ENCODE measurements around the gene TBATA. TPM values are rescaled to one million over a fixed set of nuclear protein-coding genes. Genes with fewer than 3 reads are reported as not detected.

Gene TBATA
- total and polyA plus RNA-seq, 11 donors = not detected

- no peak for ATAC-seq
- intact Hi-C loops (cut with DNase I) = loop anchor here in 2 of 10 donors (2.0 kb wide), 1 partner anchor 67 kb away; no protein-coding TSS in a partner anchor
These were observed 28.9 kb upstream of the TBATA start for GRCh38 chr10:70814126-70814525.

GRCh38 chr10:70812814-70813213 lies 27.6 kb upstream of the TBATA start:
- Histone ChIP-seq H3K36me3 (peaks cover 0 to 5% (median 0%) of the 10 kb centered on the region in 9 donors), H3K27me3 (no peaks in the 10 kb centered on the region), H3K27ac (no peak overlapping the region), H3K4me1 (peaks cover 0 to 24% (median 11%) of the 10 kb centered on the region in 12 donors), H3K9me3 (no peaks in the 10 kb centered on the region), H3K4me3 (no peak overlapping the region)
- ATAC-seq (no peak), DNase-seq (no peak)
- 91 to 97% (median 96%) methylated on average over 4 of the region's 4 CpGs for WGBS, 4 donors
- TF ChIP-seq CTCF (IDR thresholded peaks at IDR 0.05) (no peak), POLR2A (IDR thresholded peaks at IDR 0.05) (no peak)
- intact Hi-C loops (cut with DNase I) = no loop called here

More at GRCh38 chr10:70814126-70814525, 28.9 kb upstream of the TBATA start:
- Histone ChIP-seq H3K36me3 (peaks cover 0 to 16% (median 10%) of the 10 kb centered on the region in 9 donors), H3K27me3 (no peaks in the 10 kb centered on the region), H3K4me3 (no peak overlapping the region), H3K9me3 (no peaks in the 10 kb centered on the region), H3K27ac (no peak overlapping the region), H3K4me1 (peaks cover 0 to 25% (median 11%) of the 10 kb centered on the region in 12 donors)
- 74 to 82% (median 77%) methylated on average over 4 of the region's 4 CpGs for WGBS, 4 donors
- no peak for TF ChIP-seq CTCF (IDR thresholded peaks at IDR 0.05)
- no peak for TF ChIP-seq POLR2A (IDR thresholded peaks at IDR 0.05)
- no peak for DNase-seq

DNA sequence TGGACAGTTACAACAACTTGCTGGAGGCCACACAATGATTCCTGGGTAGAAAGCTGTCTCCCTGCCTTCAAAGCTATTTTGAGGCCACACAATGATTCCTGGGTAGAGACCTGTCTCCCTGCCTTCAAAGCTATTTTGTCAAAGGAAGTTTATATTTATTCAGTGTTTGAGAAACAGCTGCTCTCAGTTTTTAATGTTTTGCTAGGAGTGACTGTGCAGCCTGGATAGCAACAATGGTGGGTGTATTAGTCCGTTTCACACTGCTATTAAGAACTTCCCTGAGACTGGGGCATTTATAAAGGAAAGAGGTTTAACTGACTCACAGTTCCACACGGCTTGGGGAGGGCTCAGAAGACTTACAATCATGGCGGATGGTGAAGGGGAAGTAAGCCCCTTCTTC lies 26.7 kb upstream of the TBATA start:
- H3K4me1 ChIP-seq = peaks cover 0 to 20% (median 9%) of the 10 kb centered on the region in 12 donors
- DNase-seq (no peak), ATAC-seq (no peak)
- no peaks in the 10 kb centered on the region for H3K36me3 ChIP-seq
- no peaks in the 10 kb centered on the region for H3K9me3 ChIP-seq
- no peaks in the 10 kb centered on the region for H3K27me3 ChIP-seq
- no peak overlapping the region for H3K4me3 ChIP-seq
- 84 to 87% (median 86%) methylated on average over 3 of the region's 3 CpGs for WGBS, 4 donors
- TF ChIP-seq POLR2A (IDR thresholded peaks at IDR 0.05) (no peak), CTCF (IDR thresholded peaks at IDR 0.05) (no peak)
- no peak overlapping the region for H3K27ac ChIP-seq
- intact Hi-C loops (cut with DNase I) = no loop called here

DNA sequence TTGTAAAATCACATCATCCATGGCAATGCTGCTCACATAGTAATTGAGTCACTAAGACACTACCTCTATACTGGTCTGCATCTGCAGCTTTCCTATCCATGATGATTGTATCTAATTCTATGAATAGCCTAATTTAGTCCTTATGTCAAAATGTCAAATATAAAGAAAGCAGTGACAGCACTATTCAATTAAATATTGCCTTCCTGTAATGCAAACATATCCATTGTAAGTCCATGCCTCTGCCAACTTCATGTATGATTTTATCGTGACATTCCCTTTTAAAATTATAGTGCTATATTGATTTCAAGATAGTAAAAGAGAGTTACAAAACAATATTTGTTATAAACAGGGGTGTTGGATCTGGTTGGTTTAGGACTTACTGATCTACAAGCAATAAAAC lies 25.8 kb upstream of the TBATA start:
- intact Hi-C loops (cut with DNase I) = no loop called here
- peaks cover 0 to 14% (median 7%) of the 10 kb centered on the region in 12 donors for H3K4me1 ChIP-seq
- TF ChIP-seq POLR2A (IDR thresholded peaks at IDR 0.05) (no peak), CTCF (IDR thresholded peaks at IDR 0.05) (no peak)
- H3K27me3 ChIP-seq = no peaks in the 10 kb centered on the region
- H3K9me3 ChIP-seq = no peaks in the 10 kb centered on the region
- no peaks in the 10 kb centered on the region for H3K36me3 ChIP-seq
- 0 to 55% (median 23%) methylated on average over 1 of the region's 1 CpG for WGBS, 4 donors
- DNase-seq (no peak), ATAC-seq (no peak)
- no peak overlapping the region for H3K27ac ChIP-seq
- no peak overlapping the region for H3K4me3 ChIP-seq

Measured in heart left ventricle (tissue), 16 donors.